GM12878 (cell line): ENCODE measurements around the gene CDH4. TPM values are rescaled to one million over a fixed set of nuclear protein-coding genes. Genes with fewer than 3 reads are reported as not detected.

Source experiments
- ATAC-seq: fragments of 200-7000 bp; cut with Tn5 transposase; 3 replicates; pipeline ENCODE4 v1.9.1; 2020; ENCODE audit warnings: mild to moderate bottlenecking, moderate library complexity
- BruUV-seq: library from RNA; stranded (reverse); fragments of 400-500 nt; replicated peaks from 2 replicates; lab custom pipeline; 2021; lab: Mats Ljungman, UMichigan
- CTCF ChIA-PET: fragments of 300-600 bp; sonication (Branson Sonifier 250); formaldehyde crosslinking; extraction: SDS; loops from one replicate; lab custom pipeline; 2021; ENCODE audit warnings: inconsistent platforms; lab: Yijun Ruan, JAX
- POLR2A ChIA-PET: fragments of 350-600 bp; formaldehyde crosslinking; extraction: SDS; loops from one replicate; lab custom pipeline; 2021; ENCODE audit warnings: inconsistent platforms; lab: Charles Lee
- RAD21 ChIA-PET: fragments of 300-600 bp; sonication (Branson Sonifier 250); formaldehyde crosslinking; loops from one replicate; lab custom pipeline; 2023; ENCODE audit warnings: antibody characterized with exemption; ENCODE audit not compliant: unreplicated experiment; lab: Charles Lee
- SMC1A ChIA-PET: fragments of 300-600 bp; sonication (Branson Sonifier 250); formaldehyde crosslinking; loops from one replicate; lab custom pipeline; 2023; ENCODE audit not compliant: unreplicated experiment, uncharacterized antibody; lab: Charles Lee
- DNase-seq: peaks from one replicate; pipeline ENCODE4 v3.0.0-alpha.2; 2011; ENCODE audit warnings: low read depth, low spot score
- FAIRE-seq: peaks from 3 replicates; lab custom pipeline; 2011; peaks lifted over from hg19 to GRCh38; lab: Jason Lieb, UNC
- H2AFZ ChIP-seq: 2 replicates; pipeline ENCODE4 v1.6.0; 2011; ENCODE audit warnings: low read depth, low read length, control low read depth; ENCODE audit not compliant: control insufficient read depth
- H3K27ac ChIP-seq: 2 replicates; pipeline ENCODE4 v1.5.1; 2011; ENCODE audit warnings: control low read depth; ENCODE audit not compliant: control insufficient read depth, insufficient read depth
- H3K27me3 ChIP-seq, 2 experiments: replicated peaks in 1 of 2; 2 replicates each; pipeline versions ENCODE4 v1.6.0 to v1.6.1; 2011; ENCODE audit warnings: low read length in 1 of 2; ENCODE audit not compliant: control insufficient read depth in 2 of 2, insufficient read depth in 2 of 2
- H3K36me3 ChIP-seq, 2 experiments: 2 replicates each; pipeline ENCODE4 v1.5.1; 2011; ENCODE audit warnings: low read length in 1 of 2; ENCODE audit not compliant: control insufficient read depth in 2 of 2, insufficient read depth in 2 of 2
- H3K4me1 ChIP-seq: 2 replicates; pipeline ENCODE4 v1.6.1; 2011; ENCODE audit warnings: mild to moderate bottlenecking, low read length, moderate library complexity, mixed read lengths; ENCODE audit not compliant: control insufficient read depth, insufficient read depth
- H3K4me2 ChIP-seq: 2 replicates; pipeline ENCODE4 v1.6.0; 2011; ENCODE audit warnings: control low read depth; ENCODE audit not compliant: control insufficient read depth, insufficient read depth
- H3K4me3 ChIP-seq: fragments of 200-600 bp; sonication (generic); 2 replicates; pipeline ENCODE4 v1.5.1; 2016
- H3K79me2 ChIP-seq: 2 replicates; pipeline ENCODE4 v1.6.0; 2011; ENCODE audit warnings: low read length; ENCODE audit not compliant: control insufficient read depth, insufficient read depth
- H3K9ac ChIP-seq: 2 replicates; pipeline ENCODE4 v1.8.0; 2011; ENCODE audit warnings: low read length, control low read depth, mixed read lengths; ENCODE audit not compliant: control insufficient read depth, insufficient read depth
- H3K9me3 ChIP-seq: replicated peaks from 3 replicates; pipeline ENCODE4 v1.5.1; 2011; ENCODE audit warnings: mild to moderate bottlenecking, low read length; ENCODE audit not compliant: control insufficient read depth, insufficient read depth
- H4K20me1 ChIP-seq: 2 replicates; pipeline ENCODE4 v1.6.0; 2011; ENCODE audit not compliant: control insufficient read depth, insufficient read depth
- ZBTB40 ChIP-seq: fragments of 450-650 bp; IDR thresholded peaks from 2 replicates; pipeline ENCODE4 v1.6.1; 2016; ENCODE audit warnings: mild to moderate bottlenecking, moderate library complexity, borderline replicate concordance
- WGBS: methylation state at CpG from one replicate; pipeline ENCODE4 v1.1.6; 2016; ENCODE audit warnings: low lambda C conversion rate; ENCODE audit not compliant: insufficient replicate concordance, insufficient coverage; ENCODE audit errors: missing lambda C conversion rate; 5-methylcytosine and 5-hydroxymethylcytosine counted together
- in situ Hi-C: fragments of 300-500 bp; cut with MboI; formaldehyde crosslinking; loops from 9 replicates; pipeline ENCODE4 v1.14.3; 2018; ENCODE audit warnings: mixed read lengths
- intact Hi-C: fragments of 100-400 bp; cut with micrococcal nuclease; formaldehyde crosslinking; loops from one replicate; pipeline ENCODE4 v1.14.2; 2022; ENCODE audit not compliant: unreplicated experiment
- polyA plus RNA-seq, 11 experiments: library from polyadenylated mRNA; depleted of rRNA in 4 of 11; unstranded in 6 of 11; stranded (reverse) in 5 of 11; fragments of >200 nt; fragmentation: Nextera tagmentation in 4 of 11; fragmentation: Illumina TruSeq in 1 of 11; extraction: Ambion mirVana in 4 of 11; extraction: Trizol in 1 of 11; gene quantifications; 1 replicate in 1 of 11; 2 replicates in 10 of 11; pipeline versions ENCODE4 v1.2.1 to v1.2.3, GENCODE V29; 2011 to 2016; ENCODE audit warnings: inconsistent platforms in 2 of 11, missing spikeins in 2 of 11, low read depth in 1 of 11
- total RNA-seq, 4 experiments: library from RNA; depleted of rRNA in 3 of 4; stranded (reverse); fragments of >200 nt in 3 of 4; fragmentation: Illumina TruSeq in 1 of 4; extraction: Trizol in 1 of 4; gene quantifications; 2 replicates each; pipeline versions ENCODE4 v1.2.1 to v1.2.3, GENCODE V29; 2013 to 2021

The CDH4 gene
- total and polyA plus RNA-seq, 10 of the 15 experiments (the other 5 are each of a cell fraction or from before 2014, with no cell fraction given) = not detected

- 62% methylated on average over 14 of the region's 14 CpGs for WGBS
- no peak for TF ChIP-seq ZBTB40
- no TSS peak for BruUV-seq
- no peaks in the 10 kb centered on the region for H3K4me1 ChIP-seq
- no peak for FAIRE-seq
- ChIA-PET POLR2A (no interaction called here), SMC1A (no interaction called here), RAD21 (no interaction called here), CTCF (no interaction called here)
- no peak overlapping the region for H3K27ac ChIP-seq
- DNase-seq = no peak
- H3K9me3 ChIP-seq = no peaks in the 10 kb centered on the region
- H3K27me3 ChIP-seq = no peaks in the 10 kb centered on the region
- H3K36me3 ChIP-seq = no peaks in the 10 kb centered on the region
- ATAC-seq = no peak
- no peak overlapping the region for H3K9ac ChIP-seq
- intact Hi-C loops = no loop called here
- H4K20me1 ChIP-seq = no peaks in the 10 kb centered on the region
- H3K79me2 ChIP-seq = no peaks in the 10 kb centered on the region
- in situ Hi-C loops = no loop called here
- H3K4me2 ChIP-seq = no peak overlapping the region
- H2AFZ ChIP-seq = no peak overlapping the region
- H3K4me3 ChIP-seq = no peak overlapping the region
These were observed 598.4 kb downstream of the CDH4 start for GRCh38 chr20:61850457-61850856.
